K562 (cell line): Measurements from ENCODE around the gene ERG28. TPM values are rescaled to one million over a fixed set of nuclear protein-coding genes. Genes with fewer than 3 reads are reported as not detected.
A peak's percentile ranks its signal among the peaks of the same experiment; 100 is the strongest.

Experiments
- BMI1 ChIP-seq: fragments of 150-350 bp; IDR thresholded peaks from 2 replicates; pipeline ENCODE4 v1.6.1; 2014; ENCODE audit warnings: low read length
- CXXC5 ChIP-seq: fragments of 250-450 bp; sonication (Bioruptor Pico); IDR thresholded peaks from 2 replicates; pipeline ENCODE4 v1.8.0; 2022; ENCODE audit warnings: inconsistent platforms, mild to moderate bottlenecking, moderate library complexity
- DMBX1 ChIP-seq: fragments of 250-450 bp; sonication (Bioruptor Pico); IDR thresholded peaks from 2 replicates; pipeline ENCODE4 v1.8.0; 2022; ENCODE audit warnings: inconsistent platforms, mild to moderate bottlenecking, moderate library complexity, borderline replicate concordance
- ELF1 ChIP-seq: fragments of 200-800 bp; sonication (Bioruptor generic); IDR thresholded peaks from 2 replicates; pipeline ENCODE4 v1.6.1; 2016; ENCODE audit warnings: missing genetic modification characterization, missing compliant biosample characterization
- FOS ChIP-seq: IDR thresholded peaks from 3 replicates; pipeline ENCODE4 v1.6.1; 2011; ENCODE audit not compliant: insufficient read length; ENCODE audit errors: extremely low read depth
- MAZ ChIP-seq, 2 experiments: fragments of 450-650 bp in 1 of 2; sonication (generic) in 1 of 2; formaldehyde crosslinking; IDR thresholded peaks in 1 of 2; conservative IDR thresholded peaks in 1 of 2; 2 replicates each; pipeline versions ENCODE4 v1.4.0 to v1.5.0; 2020; ENCODE audit warnings: mild to moderate bottlenecking in 1 of 2, missing genetic modification reagents in 1 of 2
- MYNN ChIP-seq, 2 experiments: sonication (generic); formaldehyde crosslinking in 1 of 2; IDR thresholded peaks; 2 replicates each; pipeline versions ENCODE4 v1.5.0 to v1.6.1; 2016 to 2020; ENCODE audit warnings: antibody characterized with exemption in 1 of 2, missing genetic modification reagents in 1 of 2
- NELFE ChIP-seq: IDR thresholded peaks from 2 replicates; pipeline ENCODE4 v1.6.1; 2011; ENCODE audit warnings: mild to moderate bottlenecking; ENCODE audit not compliant: insufficient read depth, insufficient read length
- PTRF ChIP-seq: fragments of 450-650 bp; IDR thresholded peaks from 2 replicates; pipeline ENCODE4 v1.6.1; 2016; ENCODE audit warnings: mild to moderate bottlenecking, missing genetic modification characterization, missing compliant biosample characterization
- RBM22 ChIP-seq: fragments of 200-400 bp; formaldehyde crosslinking; IDR thresholded peaks from 2 replicates; pipeline ENCODE4 v1.6.1; 2018; ENCODE audit warnings: low read length, low read depth; ENCODE audit not compliant: poor library complexity, severe bottlenecking
- RNF2 ChIP-seq: sonication (generic); IDR thresholded peaks from 2 replicates; pipeline ENCODE4 v1.6.1; 2016
- SMAD4 ChIP-seq: fragments of 250-450 bp; sonication (Bioruptor Pico); conservative IDR thresholded peaks from 2 replicates; pipeline ENCODE4 v1.8.0; 2021; ENCODE audit warnings: inconsistent platforms, mild to moderate bottlenecking, moderate library complexity
- SP2 ChIP-seq: IDR thresholded peaks from 2 replicates; pipeline ENCODE4 v1.6.1; 2011; ENCODE audit warnings: mild to moderate bottlenecking, low read depth, low read length, moderate library complexity; ENCODE audit not compliant: poor library complexity, severe bottlenecking; ENCODE audit errors: extremely low read depth
- STAT5A ChIP-seq: IDR thresholded peaks from 2 replicates; pipeline ENCODE4 v1.6.1; 2012; ENCODE audit warnings: low read length, inconsistent platforms, borderline replicate concordance
- SUPT5H ChIP-seq: fragments of 450-650 bp; IDR thresholded peaks from 2 replicates; pipeline ENCODE4 v1.6.1; 2016
- ZFP1 ChIP-seq: fragments of 450-650 bp; formaldehyde crosslinking; IDR thresholded peaks from 2 replicates; pipeline ENCODE4 v1.4.0; 2020; ENCODE audit warnings: mild to moderate bottlenecking, mixed read lengths
- ZNF121 ChIP-seq: sonication (generic); formaldehyde crosslinking; conservative IDR thresholded peaks from 2 replicates; pipeline ENCODE4 v1.8.0; 2022; ENCODE audit warnings: missing genetic modification reagents
- ZNF174 ChIP-seq: fragments of 250-450 bp; sonication (Bioruptor Pico); IDR thresholded peaks from 2 replicates; pipeline ENCODE4 v1.4.0; 2020; ENCODE audit warnings: mild to moderate bottlenecking
- ZNF347 ChIP-seq: fragments of 450-650 bp; formaldehyde crosslinking; IDR thresholded peaks from 2 replicates; pipeline ENCODE4 v1.4.0; 2020; ENCODE audit warnings: low read depth, mild to moderate bottlenecking, moderate library complexity
- ZNF766 ChIP-seq: fragments of 200-800 bp; sonication (Bioruptor generic); conservative IDR thresholded peaks from 2 replicates; pipeline ENCODE4 v1.6.1; 2016; ENCODE audit warnings: missing genetic modification characterization, missing compliant biosample characterization
- polyA plus RNA-seq, 8 experiments: library from polyadenylated mRNA; depleted of rRNA in 4 of 8; stranded (reverse) in 5 of 8; unstranded in 3 of 8; fragments of >200 nt; fragmentation: Nextera tagmentation in 2 of 8; fragmentation: Illumina TruSeq in 1 of 8; extraction: Ambion mirVana in 2 of 8; extraction: Trizol in 1 of 8; gene quantifications; 2 replicates each; pipeline versions ENCODE4 v1.2.1 to v1.2.3, GENCODE V29; 2011 to 2014; ENCODE audit warnings: inconsistent platforms in 1 of 8, missing spikeins in 1 of 8
- total RNA-seq, 7 experiments: library from RNA; depleted of rRNA in 6 of 7; stranded (reverse); fragments of >200 nt in 6 of 7; fragmentation: Illumina TruSeq in 2 of 7; extraction: Trizol in 2 of 7; gene quantifications; 2 replicates each; pipeline versions ENCODE4 v1.2.1 to v1.2.3, GENCODE V29; 2011 to 2021; ENCODE audit warnings: low replicate concordance in 1 of 7
- TF ChIP-seq, protein P1 (sequence below): fragments of 250-450 bp; sonication (Bioruptor Pico); IDR thresholded peaks from 2 replicates; pipeline ENCODE4 v1.5.0; 2021
- TF ChIP-seq, protein P2 (sequence below): fragments of 450-650 bp; IDR thresholded peaks from 2 replicates; pipeline ENCODE4 v1.6.1; 2016; ENCODE audit warnings: missing biosample characterization, missing genetic modification characterization
- TF ChIP-seq, protein P3 (sequence below): sonication (generic); formaldehyde crosslinking; IDR thresholded peaks from 2 replicates; pipeline ENCODE4 v1.9.0; 2022; ENCODE audit warnings: mild to moderate bottlenecking, missing genetic modification reagents
- TF ChIP-seq, protein P4 (sequence below): fragments of 450-650 bp; IDR thresholded peaks from 2 replicates; pipeline ENCODE4 v1.6.1; 2014; ENCODE audit warnings: low read depth, mild to moderate bottlenecking, moderate library complexity, borderline replicate concordance
- TF ChIP-seq, protein P5 (sequence below): fragments of 250-450 bp; sonication (Bioruptor Pico); IDR thresholded peaks from 2 replicates; pipeline ENCODE4 v1.8.0; 2021; ENCODE audit warnings: borderline replicate concordance, mild to moderate bottlenecking, moderate library complexity; ENCODE audit not compliant: poor library complexity, severe bottlenecking

Gene ERG28
- total and polyA plus RNA-seq, 9 of the 15 experiments (the other 6 are each of a cell fraction or from before 2014, with no cell fraction given), result 3.1 to 34.2 (median 14.2) TPM

DNA sequence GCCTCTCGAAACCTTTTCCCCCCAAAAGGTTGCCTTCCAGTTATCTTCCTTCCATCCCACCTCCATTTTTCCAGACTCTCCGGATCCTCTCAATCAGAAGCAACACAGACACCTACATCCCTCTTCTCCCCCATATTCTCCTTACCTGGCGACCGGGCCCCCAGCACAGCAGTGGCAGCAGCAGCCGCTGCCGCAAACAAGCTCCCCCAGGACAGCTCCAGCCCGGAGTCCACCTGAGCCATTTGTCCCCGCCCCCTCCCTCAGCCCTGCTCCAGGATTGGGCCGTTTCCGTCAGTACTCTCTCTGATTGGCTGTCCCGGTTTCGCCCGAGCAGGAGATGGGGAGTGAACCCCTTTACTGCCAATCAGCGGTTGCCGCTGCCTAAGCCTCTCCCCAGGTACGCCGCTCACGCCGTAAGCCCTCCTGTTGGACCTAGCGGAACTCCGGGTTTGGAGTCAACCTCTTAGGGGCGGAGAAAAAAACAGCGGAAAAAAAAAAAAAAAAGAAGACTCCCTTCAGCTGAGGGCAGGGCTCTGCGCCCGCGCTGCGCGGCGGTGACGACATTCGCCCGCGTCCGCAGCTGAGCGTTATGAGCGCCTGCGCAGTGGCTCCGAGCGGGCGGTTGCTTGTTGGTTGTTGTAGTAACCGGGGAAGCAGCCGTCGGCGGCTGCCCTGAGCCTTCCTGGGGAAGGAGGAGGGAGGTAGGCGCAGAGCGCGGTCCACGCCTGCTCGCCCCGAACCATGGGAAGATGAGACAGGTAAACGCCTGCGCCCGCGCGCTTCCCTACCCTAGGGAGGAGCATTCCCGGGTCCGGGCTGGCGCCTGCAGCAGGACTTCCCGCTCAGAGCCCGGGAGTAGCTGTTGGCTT lies at the start of gene ERG28, which contains the start of gene TTLL5 (continued):
- no peak for TF ChIP-seq RBM22
- TF ChIP-seq NELFE, result no peak
- TF ChIP-seq ZNF121, result no peak
- TF ChIP-seq STAT5A, result no peak
- TF ChIP-seq CXXC5, result peak; percentile 90
- TF ChIP-seq, protein P1, sequence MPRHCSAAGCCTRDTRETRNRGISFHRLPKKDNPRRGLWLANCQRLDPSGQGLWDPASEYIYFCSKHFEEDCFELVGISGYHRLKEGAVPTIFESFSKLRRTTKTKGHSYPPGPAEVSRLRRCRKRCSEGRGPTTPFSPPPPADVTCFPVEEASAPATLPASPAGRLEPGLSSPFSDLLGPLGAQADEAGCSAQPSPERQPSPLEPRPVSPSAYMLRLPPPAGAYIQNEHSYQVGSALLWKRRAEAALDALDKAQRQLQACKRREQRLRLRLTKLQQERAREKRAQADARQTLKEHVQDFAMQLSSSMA (CRISPR knock-in tag), result no peak
- TF ChIP-seq SUPT5H, result peak; percentile 73
- no peak for TF ChIP-seq RNF2
- no peak for TF ChIP-seq ZFP1 (CRISPR knock-in tag)
- TF ChIP-seq ELF1 (tag), result no peak
- TF ChIP-seq BMI1, result no peak
- TF ChIP-seq, protein P2, sequence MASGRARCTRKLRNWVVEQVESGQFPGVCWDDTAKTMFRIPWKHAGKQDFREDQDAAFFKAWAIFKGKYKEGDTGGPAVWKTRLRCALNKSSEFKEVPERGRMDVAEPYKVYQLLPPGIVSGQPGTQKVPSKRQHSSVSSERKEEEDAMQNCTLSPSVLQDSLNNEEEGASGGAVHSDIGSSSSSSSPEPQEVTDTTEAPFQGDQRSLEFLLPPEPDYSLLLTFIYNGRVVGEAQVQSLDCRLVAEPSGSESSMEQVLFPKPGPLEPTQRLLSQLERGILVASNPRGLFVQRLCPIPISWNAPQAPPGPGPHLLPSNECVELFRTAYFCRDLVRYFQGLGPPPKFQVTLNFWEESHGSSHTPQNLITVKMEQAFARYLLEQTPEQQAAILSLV (tag), result no peak
- TF ChIP-seq, protein P3, sequence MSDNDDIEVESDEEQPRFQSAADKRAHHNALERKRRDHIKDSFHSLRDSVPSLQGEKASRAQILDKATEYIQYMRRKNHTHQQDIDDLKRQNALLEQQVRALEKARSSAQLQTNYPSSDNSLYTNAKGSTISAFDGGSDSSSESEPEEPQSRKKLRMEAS (CRISPR knock-in tag), result no peak
- no peak for TF ChIP-seq ZNF174 (CRISPR knock-in tag)
- TF ChIP-seq ZNF347, result no peak
- TF ChIP-seq, protein P4, sequence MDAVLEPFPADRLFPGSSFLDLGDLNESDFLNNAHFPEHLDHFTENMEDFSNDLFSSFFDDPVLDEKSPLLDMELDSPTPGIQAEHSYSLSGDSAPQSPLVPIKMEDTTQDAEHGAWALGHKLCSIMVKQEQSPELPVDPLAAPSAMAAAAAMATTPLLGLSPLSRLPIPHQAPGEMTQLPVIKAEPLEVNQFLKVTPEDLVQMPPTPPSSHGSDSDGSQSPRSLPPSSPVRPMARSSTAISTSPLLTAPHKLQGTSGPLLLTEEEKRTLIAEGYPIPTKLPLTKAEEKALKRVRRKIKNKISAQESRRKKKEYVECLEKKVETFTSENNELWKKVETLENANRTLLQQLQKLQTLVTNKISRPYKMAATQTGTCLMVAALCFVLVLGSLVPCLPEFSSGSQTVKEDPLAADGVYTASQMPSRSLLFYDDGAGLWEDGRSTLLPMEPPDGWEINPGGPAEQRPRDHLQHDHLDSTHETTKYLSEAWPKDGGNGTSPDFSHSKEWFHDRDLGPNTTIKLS, result no peak
- TF ChIP-seq PTRF (tag), result no peak
- peak; percentile 69 for TF ChIP-seq SP2
- TF ChIP-seq DMBX1 (CRISPR knock-in tag), result no peak
- TF ChIP-seq, protein P5, sequence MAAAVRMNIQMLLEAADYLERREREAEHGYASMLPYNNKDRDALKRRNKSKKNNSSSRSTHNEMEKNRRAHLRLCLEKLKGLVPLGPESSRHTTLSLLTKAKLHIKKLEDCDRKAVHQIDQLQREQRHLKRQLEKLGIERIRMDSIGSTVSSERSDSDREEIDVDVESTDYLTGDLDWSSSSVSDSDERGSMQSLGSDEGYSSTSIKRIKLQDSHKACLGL (CRISPR knock-in tag), result no peak
- 0 out of 2 replicates have a peak, but pooled peaks have one; percentile 26 for TF ChIP-seq ZNF766 (CRISPR knock-in tag)
- TF ChIP-seq SMAD4 (CRISPR knock-in tag), result no peak
- TF ChIP-seq MYNN (IDR thresholded peaks at IDR 0.05), result no peak
- TF ChIP-seq MYNN (CRISPR knock-in tag; IDR thresholded peaks at IDR 0.05), result no peak
- TF ChIP-seq FOS, result peak; percentile 91
- TF ChIP-seq MAZ (CRISPR knock-in tag; conservative IDR thresholded peaks at IDR 0.05 in 1 of 2, IDR thresholded peaks at IDR 0.05 in 1 of 2), result no peak
